HEK293 (cell line): ENCODE data around the gene AIMP2.

Experiments
- CTCF ChIA-PET: fragments of 350-600 bp; formaldehyde crosslinking; extraction: SDS; loops from one replicate; lab custom pipeline; 2021; ENCODE audit warnings: antibody characterized with exemption; lab: Yijun Ruan, JAX
- POLR2A ChIA-PET: fragments of 300-600 bp; formaldehyde crosslinking; extraction: SDS; loops from one replicate; lab custom pipeline; 2020; ENCODE audit warnings: antibody characterized with exemption, inconsistent platforms; lab: Yijun Ruan, JAX
- H3K27ac ChIP-seq: fragments of 200-500 bp; sonication (Bioruptor generic); 2 replicates; pipeline ENCODE4 v1.5.1; 2014; ENCODE audit warnings: low read depth, low read length, control low read depth, inconsistent platforms; ENCODE audit errors: extremely low read depth
- H3K36me3 ChIP-seq, 2 experiments: fragments of 200-500 bp in 1 of 2; sonication (Bioruptor generic) in 1 of 2; 1 replicate in 1 of 2; 2 replicates in 1 of 2; pipeline ENCODE4 v1.5.1; 2014 to 2017; ENCODE audit warnings: inconsistent platforms in 2 of 2, low read length in 2 of 2; ENCODE audit not compliant: control insufficient read depth in 2 of 2, insufficient read depth in 1 of 2
- H3K4me1 ChIP-seq: fragments of 200-500 bp; sonication (Bioruptor generic); 2 replicates; pipeline ENCODE4 v1.5.1; 2014; ENCODE audit warnings: mild to moderate bottlenecking, low read length, inconsistent platforms; ENCODE audit not compliant: control insufficient read depth, insufficient read depth
- H3K4me3 ChIP-seq: 2 replicates; pipeline ENCODE4 v1.5.1; 2011; ENCODE audit warnings: low read depth, mild to moderate bottlenecking, control low read depth, low read length, moderate library complexity
- H3K9me3 ChIP-seq: fragments of 200-500 bp; sonication (Bioruptor generic); 2 replicates; pipeline ENCODE4 v1.5.1; 2014; ENCODE audit warnings: low read depth, low read length, inconsistent platforms; ENCODE audit not compliant: control insufficient read depth, insufficient read depth
- BCL11A ChIP-seq: fragments of 450-650 bp; formaldehyde crosslinking; IDR thresholded peaks from 2 replicates; pipeline ENCODE4 v1.5.1; 2016; ENCODE audit warnings: low read depth, missing biosample characterization, missing genetic modification characterization
- FEZF1 ChIP-seq: fragments of 450-650 bp; formaldehyde crosslinking; IDR thresholded peaks from 2 replicates; pipeline ENCODE4 v1.5.1; 2016; ENCODE audit warnings: missing biosample characterization, missing genetic modification characterization
- GLIS1 ChIP-seq: fragments of 450-650 bp; formaldehyde crosslinking; IDR thresholded peaks from 2 replicates; pipeline ENCODE4 v1.5.1; 2016; ENCODE audit warnings: missing biosample characterization, missing genetic modification characterization
- GLIS2 ChIP-seq: fragments of 450-650 bp; formaldehyde crosslinking; IDR thresholded peaks from 2 replicates; pipeline ENCODE4 v1.5.1; 2016; ENCODE audit warnings: missing biosample characterization, missing genetic modification characterization
- KLF10 ChIP-seq: fragments of 450-650 bp; IDR thresholded peaks from 2 replicates; pipeline ENCODE4 v1.5.1; 2018; ENCODE audit warnings: missing biosample characterization, mild to moderate bottlenecking, missing genetic modification characterization
- REPIN1 ChIP-seq: fragments of 450-650 bp; formaldehyde crosslinking; IDR thresholded peaks from 2 replicates; pipeline ENCODE4 v1.5.1; 2017; ENCODE audit warnings: missing biosample characterization, missing genetic modification characterization, low read depth
- SCRT1 ChIP-seq: fragments of 450-650 bp; formaldehyde crosslinking; IDR thresholded peaks from 2 replicates; pipeline ENCODE4 v1.5.1; 2016; ENCODE audit warnings: missing biosample characterization, missing genetic modification characterization, borderline replicate concordance
- ZBTB17 ChIP-seq: fragments of 450-650 bp; formaldehyde crosslinking; IDR thresholded peaks from 2 replicates; pipeline ENCODE4 v1.5.1; 2016; ENCODE audit warnings: missing biosample characterization, missing genetic modification characterization
- ZIC2 ChIP-seq: fragments of 450-650 bp; formaldehyde crosslinking; IDR thresholded peaks from 2 replicates; pipeline ENCODE4 v1.5.1; 2016; ENCODE audit warnings: missing biosample characterization, missing genetic modification characterization
- ZNF10 ChIP-seq: fragments of 450-650 bp; formaldehyde crosslinking; IDR thresholded peaks from 2 replicates; pipeline ENCODE4 v1.5.1; 2017; ENCODE audit warnings: missing biosample characterization, missing genetic modification characterization
- ZNF121 ChIP-seq: fragments of 450-650 bp; formaldehyde crosslinking; IDR thresholded peaks from 2 replicates; pipeline ENCODE4 v1.5.1; 2016; ENCODE audit warnings: missing biosample characterization, missing genetic modification characterization
- ZNF138 ChIP-seq: fragments of 450-650 bp; formaldehyde crosslinking; IDR thresholded peaks from 2 replicates; pipeline ENCODE4 v1.5.1; 2016; ENCODE audit warnings: missing biosample characterization, missing genetic modification characterization, borderline replicate concordance
- ZNF311 ChIP-seq: fragments of 450-650 bp; formaldehyde crosslinking; IDR thresholded peaks from 2 replicates; pipeline ENCODE4 v1.5.1; 2017; ENCODE audit warnings: missing biosample characterization, missing genetic modification characterization, borderline replicate concordance
- ZNF341 ChIP-seq: fragments of 450-650 bp; formaldehyde crosslinking; IDR thresholded peaks from 2 replicates; pipeline ENCODE4; 2016; ENCODE audit warnings: low read depth, missing biosample characterization, missing genetic modification characterization
- ZNF701 ChIP-seq: fragments of 450-650 bp; formaldehyde crosslinking; IDR thresholded peaks from 2 replicates; pipeline ENCODE4 v1.5.1; 2016; ENCODE audit warnings: missing biosample characterization, missing genetic modification characterization
- TF ChIP-seq, protein P1 (sequence below): fragments of 450-650 bp; formaldehyde crosslinking; IDR thresholded peaks from 2 replicates; pipeline ENCODE4 v1.5.1; 2016; ENCODE audit warnings: missing biosample characterization, missing genetic modification characterization, borderline replicate concordance

The AIMP2 gene

DNA sequence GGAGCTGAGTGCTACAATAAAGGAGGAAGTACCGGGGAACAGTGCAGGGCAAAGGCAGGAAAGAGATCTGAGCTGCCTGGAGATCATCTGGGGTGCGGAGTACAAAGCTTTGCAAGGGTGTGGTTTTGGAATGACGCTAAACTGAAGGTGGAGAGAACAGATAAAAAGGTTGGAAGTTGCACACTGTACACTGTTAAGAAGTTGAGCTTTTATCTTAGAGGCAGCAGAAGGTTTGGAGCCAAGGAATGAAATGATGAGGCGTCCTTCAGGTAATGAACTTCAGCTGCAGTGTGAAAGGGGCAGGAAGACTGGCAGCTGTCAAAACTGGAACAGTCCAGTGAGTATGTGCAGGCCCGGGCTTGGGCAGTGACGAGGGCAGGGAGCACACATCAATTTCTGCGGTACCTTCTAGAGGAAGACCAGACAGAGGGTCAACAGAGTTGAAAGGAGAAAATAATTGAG, 14.9 kb downstream of the AIMP2 start (continued):
- TF ChIP-seq ZBTB17 (tag by site-specific recombination): no peak
- TF ChIP-seq KLF10 (tag by site-specific recombination): no peak
- no peak for TF ChIP-seq FEZF1 (tag by site-specific recombination)
- no peak for TF ChIP-seq ZNF10 (tag by site-specific recombination)

DNA sequence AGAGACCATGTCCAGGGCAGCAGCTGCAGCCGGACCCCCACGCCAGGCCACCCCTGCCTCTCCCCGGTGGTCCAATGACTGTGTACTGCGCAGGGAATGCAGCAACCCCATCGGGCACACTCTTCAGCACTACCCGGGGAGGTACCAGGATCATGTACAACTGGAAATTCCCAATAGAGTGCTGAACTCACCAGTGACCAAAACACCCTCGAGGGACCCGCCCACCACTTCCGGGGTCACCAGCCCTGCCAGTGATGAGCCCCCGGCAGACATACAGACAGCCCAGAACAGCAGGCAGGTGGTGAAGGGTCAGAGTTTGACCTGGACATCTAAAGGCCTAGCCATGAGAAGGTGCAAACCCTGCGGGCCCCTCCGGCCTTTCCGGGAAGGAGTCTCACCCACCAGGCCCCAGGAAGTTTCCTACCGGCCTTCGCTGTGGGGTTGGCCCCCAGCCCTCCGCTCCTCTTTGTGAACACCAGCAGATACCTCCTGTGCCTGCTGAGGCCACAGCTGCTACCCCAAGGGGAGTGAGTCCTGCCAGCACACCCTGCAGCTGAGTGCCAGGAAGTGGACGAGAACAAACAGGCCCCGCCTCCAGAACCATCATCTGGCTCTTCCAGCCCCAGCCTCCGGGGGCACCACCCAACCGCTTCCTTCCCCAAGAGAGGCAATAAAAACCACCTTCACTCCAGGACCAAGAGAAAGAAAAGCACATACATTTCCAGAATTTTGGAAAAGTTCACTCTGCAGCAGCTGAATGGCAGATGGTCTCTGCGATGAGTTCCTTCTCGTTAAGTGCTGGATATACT, 17.1 kb downstream of the AIMP2 start:
- peaks cover 38 to 91% of the 10 kb centered on the region in 2 experiments for H3K36me3 ChIP-seq
- no peaks in the 10 kb centered on the region for H3K4me1 ChIP-seq
- H3K4me3 ChIP-seq: no peak overlapping the region
- POLR2A ChIA-PET: interaction anchor here (0.6 to 1.8 kb wide), 3 partner anchors 9 to 110 kb away, joined by 3 to 5 read pairs (median 4); partner anchors contain the start of genes AIMP2 and PMS2
- H3K27ac ChIP-seq: no peak overlapping the region
- CTCF ChIA-PET: interaction anchor here (0.6 to 1.2 kb wide), 5 partner anchors 19 to 100 kb away, joined by 3 to 5 read pairs (median 4); no protein-coding TSS in a partner anchor
- TF ChIP-seq GLIS1: peak; percentile 28; the same call in 1 of the 2 replicates
- no peak for TF ChIP-seq ZNF311 (tag by site-specific recombination)
- TF ChIP-seq ZNF341 (tag by site-specific recombination): peak; percentile 54
- peak; percentile 71 for TF ChIP-seq ZIC2 (tag by site-specific recombination)
- peak; percentile 39; the same call in 1 of the 2 replicates for TF ChIP-seq GLIS2 (tag by site-specific recombination)
- no peaks in the 10 kb centered on the region for H3K9me3 ChIP-seq

DNA sequence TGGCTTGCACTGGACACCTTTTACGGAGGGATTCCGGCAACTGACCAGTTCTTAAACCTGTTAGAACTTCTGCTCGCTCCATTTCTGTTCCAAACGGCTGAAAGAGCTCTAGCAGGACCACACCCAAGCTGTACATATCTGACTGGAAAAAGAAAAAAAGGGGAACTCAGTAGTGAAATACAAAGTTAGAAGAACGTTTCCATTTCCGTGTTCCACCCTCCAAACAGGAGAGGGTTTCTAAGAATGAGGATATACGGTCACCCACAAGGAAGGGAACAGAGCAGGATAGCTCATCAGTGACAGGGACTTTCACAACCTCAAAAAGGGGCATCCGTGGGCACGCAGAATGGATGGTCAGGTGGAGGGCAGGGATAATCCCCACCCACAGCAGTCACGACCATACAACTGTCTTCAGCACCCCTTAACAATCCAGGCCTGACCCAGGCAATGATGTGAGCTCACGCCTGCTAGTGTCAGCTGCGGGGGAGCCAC, 17.8 kb downstream of the AIMP2 start:
- peaks cover 36 to 90% of the 10 kb centered on the region in 2 experiments for H3K36me3 ChIP-seq
- ChIA-PET POLR2A (interaction anchor here (0.5 to 1.8 kb wide), 4 partner anchors 10 to 109 kb away, joined by 3 to 5 read pairs (median 4); partner anchors contain the start of genes AIMP2 and PMS2), CTCF (interaction anchor here (0.6 to 1.2 kb wide), 4 partner anchors 18 to 100 kb away, joined by 3 to 5 read pairs (median 4); no protein-coding TSS in a partner anchor)
- no peaks in the 10 kb centered on the region for H3K4me1 ChIP-seq
- no peak for TF ChIP-seq ZIC2 (tag by site-specific recombination)
- TF ChIP-seq ZNF341 (tag by site-specific recombination): 0 out of 2 replicates have a peak, but pooled peaks have one; percentile 6
- TF ChIP-seq ZNF138 (tag by site-specific recombination): no peak
- TF ChIP-seq SCRT1 (tag by site-specific recombination): no peak
- TF ChIP-seq ZNF701 (tag by site-specific recombination): no peak
- no peaks in the 10 kb centered on the region for H3K9me3 ChIP-seq
- H3K4me3 ChIP-seq: no peak overlapping the region
- H3K27ac ChIP-seq: no peak overlapping the region

DNA sequence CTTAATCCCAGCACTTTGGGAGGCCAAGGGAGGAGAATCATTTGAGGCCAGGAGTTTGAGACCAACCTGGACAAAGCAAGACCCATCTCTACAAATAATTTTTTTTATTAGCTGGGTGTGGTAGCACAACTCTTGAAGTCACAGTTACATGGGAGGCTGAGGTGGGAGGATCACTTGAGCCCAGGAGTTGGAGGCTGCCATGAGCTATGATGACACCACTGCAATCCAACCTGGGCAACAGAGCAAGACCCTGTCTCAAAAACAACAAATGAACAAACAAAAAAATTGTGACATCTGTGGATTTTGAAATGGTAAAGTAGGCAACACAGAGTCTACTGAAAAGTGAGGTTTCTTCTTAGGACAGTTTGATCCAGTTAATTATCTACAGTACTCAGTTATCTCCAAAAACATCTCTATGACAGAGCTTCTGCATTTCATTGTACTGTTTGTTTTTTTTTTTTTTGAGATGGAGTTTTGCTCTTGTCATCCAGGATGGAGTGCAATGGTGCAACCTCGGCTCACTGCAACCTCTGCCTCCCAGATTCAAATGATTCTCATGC, 18.8 kb downstream of the AIMP2 start:
- Histone ChIP-seq H3K4me1 (no peaks in the 10 kb centered on the region), H3K9me3 (no peaks in the 10 kb centered on the region), H3K27ac (no peak overlapping the region), H3K4me3 (no peak overlapping the region), H3K36me3 (peaks cover 35 to 88% of the 10 kb centered on the region in 2 experiments)
- POLR2A ChIA-PET: interaction anchor here (0.6 to 1.8 kb wide), 2 partner anchors 19 to 74 kb away, joined by 5 read pairs; partner anchors contain the start of genes AIMP2 and PMS2
- TF ChIP-seq, protein P1, sequence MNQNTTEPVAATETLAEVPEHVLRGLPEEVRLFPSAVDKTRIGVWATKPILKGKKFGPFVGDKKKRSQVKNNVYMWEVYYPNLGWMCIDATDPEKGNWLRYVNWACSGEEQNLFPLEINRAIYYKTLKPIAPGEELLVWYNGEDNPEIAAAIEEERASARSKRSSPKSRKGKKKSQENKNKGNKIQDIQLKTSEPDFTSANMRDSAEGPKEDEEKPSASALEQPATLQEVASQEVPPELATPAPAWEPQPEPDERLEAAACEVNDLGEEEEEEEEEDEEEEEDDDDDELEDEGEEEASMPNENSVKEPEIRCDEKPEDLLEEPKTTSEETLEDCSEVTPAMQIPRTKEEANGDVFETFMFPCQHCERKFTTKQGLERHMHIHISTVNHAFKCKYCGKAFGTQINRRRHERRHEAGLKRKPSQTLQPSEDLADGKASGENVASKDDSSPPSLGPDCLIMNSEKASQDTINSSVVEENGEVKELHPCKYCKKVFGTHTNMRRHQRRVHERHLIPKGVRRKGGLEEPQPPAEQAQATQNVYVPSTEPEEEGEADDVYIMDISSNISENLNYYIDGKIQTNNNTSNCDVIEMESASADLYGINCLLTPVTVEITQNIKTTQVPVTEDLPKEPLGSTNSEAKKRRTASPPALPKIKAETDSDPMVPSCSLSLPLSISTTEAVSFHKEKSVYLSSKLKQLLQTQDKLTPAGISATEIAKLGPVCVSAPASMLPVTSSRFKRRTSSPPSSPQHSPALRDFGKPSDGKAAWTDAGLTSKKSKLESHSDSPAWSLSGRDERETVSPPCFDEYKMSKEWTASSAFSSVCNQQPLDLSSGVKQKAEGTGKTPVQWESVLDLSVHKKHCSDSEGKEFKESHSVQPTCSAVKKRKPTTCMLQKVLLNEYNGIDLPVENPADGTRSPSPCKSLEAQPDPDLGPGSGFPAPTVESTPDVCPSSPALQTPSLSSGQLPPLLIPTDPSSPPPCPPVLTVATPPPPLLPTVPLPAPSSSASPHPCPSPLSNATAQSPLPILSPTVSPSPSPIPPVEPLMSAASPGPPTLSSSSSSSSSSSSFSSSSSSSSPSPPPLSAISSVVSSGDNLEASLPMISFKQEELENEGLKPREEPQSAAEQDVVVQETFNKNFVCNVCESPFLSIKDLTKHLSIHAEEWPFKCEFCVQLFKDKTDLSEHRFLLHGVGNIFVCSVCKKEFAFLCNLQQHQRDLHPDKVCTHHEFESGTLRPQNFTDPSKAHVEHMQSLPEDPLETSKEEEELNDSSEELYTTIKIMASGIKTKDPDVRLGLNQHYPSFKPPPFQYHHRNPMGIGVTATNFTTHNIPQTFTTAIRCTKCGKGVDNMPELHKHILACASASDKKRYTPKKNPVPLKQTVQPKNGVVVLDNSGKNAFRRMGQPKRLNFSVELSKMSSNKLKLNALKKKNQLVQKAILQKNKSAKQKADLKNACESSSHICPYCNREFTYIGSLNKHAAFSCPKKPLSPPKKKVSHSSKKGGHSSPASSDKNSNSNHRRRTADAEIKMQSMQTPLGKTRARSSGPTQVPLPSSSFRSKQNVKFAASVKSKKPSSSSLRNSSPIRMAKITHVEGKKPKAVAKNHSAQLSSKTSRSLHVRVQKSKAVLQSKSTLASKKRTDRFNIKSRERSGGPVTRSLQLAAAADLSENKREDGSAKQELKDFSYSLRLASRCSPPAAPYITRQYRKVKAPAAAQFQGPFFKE (tag by site-specific recombination): no peak
- TF ChIP-seq FEZF1 (tag by site-specific recombination): no peak
- TF ChIP-seq BCL11A (tag by site-specific recombination): no peak
- no peak for TF ChIP-seq REPIN1 (tag by site-specific recombination)
- TF ChIP-seq ZNF121: 0 out of 2 replicates have a peak, but pooled peaks have one; percentile 32
- CTCF ChIA-PET: interaction anchor here (1.2 kb wide), 1 partner anchor 60 kb away, joined by 5 read pairs; no protein-coding TSS in a partner anchor
